Calu3 (cell line): Measurements from ENCODE around the gene NES. TPM values are rescaled to one million over a fixed set of nuclear protein-coding genes. Genes with fewer than 3 reads are reported as not detected.

ENCODE experiments used
- BruUV-seq: library from RNA; stranded (reverse); fragments of 400-500 nt; replicated peaks from 2 replicates; lab custom pipeline; 2021; lab: Mats Ljungman, UMichigan
- CTCF ChIA-PET: fragments of 300-600 bp; sonication (Branson Sonifier 250); formaldehyde crosslinking; loops from one replicate; lab custom pipeline; 2022; ENCODE audit warnings: antibody characterized with exemption; lab: Charles Lee
- DNase-seq: peaks from one replicate; pipeline ENCODE4 v3.0.0; 2022
- H3K27ac Mint-ChIP-seq: one replicate; pipeline ENCODE4 v1.8.0; 2022; ENCODE audit warnings: mixed read lengths; ENCODE audit not compliant: unreplicated experiment
- H3K27me3 Mint-ChIP-seq: one replicate; pipeline ENCODE4 v1.8.0; 2022; ENCODE audit warnings: mixed read lengths; ENCODE audit not compliant: unreplicated experiment
- H3K36me3 Mint-ChIP-seq: one replicate; pipeline ENCODE4 v1.8.0; 2022; ENCODE audit warnings: mild to moderate bottlenecking, moderate library complexity, mixed read lengths; ENCODE audit not compliant: insufficient read depth, unreplicated experiment
- H3K4me1 Mint-ChIP-seq: one replicate; pipeline ENCODE4 v1.8.0; 2022; ENCODE audit warnings: mild to moderate bottlenecking, low read depth, mixed read lengths; ENCODE audit not compliant: unreplicated experiment
- H3K4me3 Mint-ChIP-seq: one replicate; pipeline ENCODE4 v1.8.0; 2022; ENCODE audit warnings: mild to moderate bottlenecking, low read depth, moderate library complexity, mixed read lengths; ENCODE audit not compliant: unreplicated experiment
- H3K9me3 Mint-ChIP-seq: one replicate; pipeline ENCODE4 v1.8.0; 2022; ENCODE audit warnings: low read depth, mixed read lengths; ENCODE audit not compliant: unreplicated experiment
- CTCF ChIP-seq: fragments of 200-600 bp; IDR thresholded peaks from one replicate; pipeline ENCODE4 v1.8.0; 2022; ENCODE audit warnings: antibody characterized with exemption; ENCODE audit not compliant: unreplicated experiment
- intact Hi-C: fragments of 100-400 bp; cut with micrococcal nuclease; formaldehyde crosslinking; loops from one replicate; pipeline ENCODE4 v1.10.0; 2022; ENCODE audit not compliant: unreplicated experiment
- total RNA-seq: library from RNA; stranded (reverse); gene quantifications from 2 replicates; pipeline ENCODE4 v1.2.3, GENCODE V29; 2022

Gene NES
- total RNA-seq, 1 experiment from 2014 or later = 7.4 TPM

GRCh38 chr1:156692441-156692924 is 15.3 kb upstream of the NES start:
- Mint-ChIP-seq H3K36me3 (no peaks in the 10 kb centered on the region), H3K4me1 (peaks cover 44% of the 10 kb centered on the region), H3K9me3 (no peaks in the 10 kb centered on the region), H3K27me3 (no peaks in the 10 kb centered on the region), H3K27ac (peak overlapping the region; percentile 3), H3K4me3 (peak overlapping the region; percentile 39)
- CTCF ChIA-PET = interaction anchor here (1.1 to 7.2 kb wide), 4 partner anchors 9 to 35 kb away, joined by 3 to 199 read pairs (median 82); partner anchors contain the start of genes CRABP2, ISG20L2 and METTL25B
- no peak for TF ChIP-seq CTCF
- intact Hi-C loops = no loop called here
- no TSS peak for BruUV-seq
- no peak for DNase-seq

DNA sequence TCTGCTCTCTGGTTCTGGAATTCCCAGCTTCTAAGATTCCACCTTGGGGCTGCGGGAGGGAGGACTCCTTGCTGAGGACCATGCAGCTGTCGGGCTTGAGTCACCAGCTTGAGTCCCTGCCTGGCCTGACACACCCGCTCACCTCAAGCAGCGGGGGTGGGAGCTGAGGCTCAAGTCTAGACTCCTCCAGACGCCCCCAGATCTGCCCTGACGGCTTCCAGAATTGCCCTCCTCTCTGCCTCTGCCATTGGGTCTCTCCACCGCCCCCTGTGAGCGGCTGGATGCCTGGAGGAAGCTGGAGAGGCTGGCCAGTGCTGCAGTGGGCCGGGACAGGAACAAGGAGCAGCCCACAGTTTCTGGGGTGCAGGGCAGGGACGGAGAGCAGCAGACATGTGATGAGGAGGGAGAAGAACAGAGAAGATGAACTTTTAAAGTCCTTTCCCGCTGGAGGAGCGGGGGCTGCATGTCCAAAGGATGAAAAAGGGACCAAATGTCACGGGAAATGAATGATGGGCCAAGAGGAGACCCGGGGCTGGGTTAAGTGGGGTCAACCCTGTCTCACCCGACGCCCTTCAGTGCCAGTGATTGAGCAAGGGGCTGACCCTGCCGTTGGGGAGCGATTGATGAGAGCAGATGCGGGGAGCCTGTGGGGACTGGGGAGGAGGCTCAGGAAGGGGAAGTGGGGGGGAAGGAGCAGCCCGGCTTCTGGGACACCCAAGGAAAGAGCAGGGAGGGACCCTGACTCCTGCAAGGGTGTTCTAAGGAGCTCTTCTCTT is 14.6 kb upstream of the NES start:
- intact Hi-C loops = no loop called here
- peaks cover 44% of the 10 kb centered on the region for H3K4me1 Mint-ChIP-seq
- peak overlapping the region; percentile 3 for H3K27ac Mint-ChIP-seq
- no peak for TF ChIP-seq CTCF
- no peaks in the 10 kb centered on the region for H3K9me3 Mint-ChIP-seq
- DNase-seq = peak; percentile 35
- CTCF ChIA-PET = interaction anchor here (0.7 to 7.2 kb wide), 9 partner anchors 10 to 236 kb away, joined by 3 to 199 read pairs (median 3); partner anchors contain the start of genes CRABP2, ISG20L2, METTL25B and NTRK1
- BruUV-seq = no TSS peak
- peak overlapping the region; percentile 39 for H3K4me3 Mint-ChIP-seq
- no peaks in the 10 kb centered on the region for H3K27me3 Mint-ChIP-seq
- no peaks in the 10 kb centered on the region for H3K36me3 Mint-ChIP-seq

- TF ChIP-seq CTCF = no peak
- Mint-ChIP-seq H3K36me3 (no peaks in the 10 kb centered on the region), H3K4me1 (peaks cover 44% of the 10 kb centered on the region), H3K27me3 (no peaks in the 10 kb centered on the region), H3K9me3 (no peaks in the 10 kb centered on the region), H3K27ac (no peak overlapping the region), H3K4me3 (no peak overlapping the region)
- DNase-seq = no peak
- BruUV-seq = no TSS peak
- intact Hi-C loops = no loop called here
- CTCF ChIA-PET = interaction anchor here (0.8 to 7.2 kb wide), 8 partner anchors 10 to 237 kb away, joined by 3 to 199 read pairs (median 19); partner anchors contain the start of genes CRABP2, ISG20L2, METTL25B and NTRK1
Measured at GRCh38 chr1:156691191-156691590, 14.0 kb upstream of the NES start.

DNA sequence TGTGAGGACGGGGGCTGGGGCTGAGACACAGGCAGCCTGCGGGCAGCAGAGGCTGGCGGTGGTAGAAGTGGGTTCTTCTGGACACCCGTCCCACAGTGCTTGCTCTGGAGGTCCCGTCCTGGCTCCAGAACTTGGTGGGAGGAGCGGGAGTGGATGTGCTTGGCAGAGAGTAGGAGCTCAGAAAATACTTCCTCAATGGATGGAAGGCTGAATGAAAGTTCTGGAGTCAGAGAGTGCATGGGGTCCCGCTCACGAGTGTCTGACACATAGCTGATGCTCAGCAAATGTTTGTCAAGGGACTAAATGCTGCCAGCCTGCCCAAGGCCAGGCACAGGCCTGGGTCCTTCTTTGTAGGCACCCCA is 13.4 kb upstream of the NES start:
- no peak for TF ChIP-seq CTCF
- no peak overlapping the region for H3K4me3 Mint-ChIP-seq
- no peaks in the 10 kb centered on the region for H3K9me3 Mint-ChIP-seq

More for the DNA sequence above, 13.4 kb upstream of the NES start:
- BruUV-seq = no TSS peak
- CTCF ChIA-PET = interaction anchor here (1.1 to 7.2 kb wide), 10 partner anchors 11 to 237 kb away, joined by 3 to 199 read pairs (median 23); partner anchors contain the start of genes CRABP2, ISG20L2, METTL25B and NTRK1
- Mint-ChIP-seq H3K27ac (no peak overlapping the region), H3K4me1 (peaks cover 44% of the 10 kb centered on the region), H3K27me3 (no peaks in the 10 kb centered on the region), H3K36me3 (no peaks in the 10 kb centered on the region)
- no peak for DNase-seq
- intact Hi-C loops = no loop called here
